GM19043 (cell line): ENCODE results near the gene SYT15B.
"Not testable (repeated sequence)": the region's sequence is repeated elsewhere in the genome, so short reads cannot be mapped to it uniquely, and the experiment has no call there.

Source experiments
- ATAC-seq: cut with Tn5 transposase; IDR thresholded peaks from one replicate; pipeline ENCODE4 v1.9.1; 2021; ENCODE audit warnings: low read depth; ENCODE audit not compliant: unreplicated experiment

Gene SYT15B

GRCh38 chr10:47730911-47731310 lies 32.5 kb downstream of the SYT15B start:
- ATAC-seq, result not testable (repeated sequence)

- not testable (repeated sequence) for ATAC-seq
Measured at GRCh38 chr10:47725740-47726139, 37.7 kb downstream of the SYT15B start.

GRCh38 chr10:47725047-47725446 lies 38.3 kb downstream of the SYT15B start:
- ATAC-seq, result not testable (repeated sequence)

- not testable (repeated sequence) for ATAC-seq
Measured at GRCh38 chr10:47724119-47724518, 39.3 kb downstream of the SYT15B start.

- not testable (repeated sequence) for ATAC-seq
Measured at GRCh38 chr10:47723362-47723761, 40.0 kb downstream of the SYT15B start.

- not testable (repeated sequence) for ATAC-seq
Measured at GRCh38 chr10:47717011-47717769, 46.2 kb downstream of the SYT15B start.
